IMR-90 (cell line): ENCODE data around the gene PLA2G15. TPM values are rescaled to one million over a fixed set of nuclear protein-coding genes. Genes with fewer than 3 reads are reported as not detected.
A peak's percentile ranks its signal among the peaks of the same experiment; 100 is the strongest.

Experiments used
- ATAC-seq: fragments of 200-7000 bp; cut with Tn5 transposase; 2 replicates; pipeline ENCODE4 v1.9.1; 2020; ENCODE audit warnings: low read depth, mild to moderate bottlenecking, moderate library complexity
- BruUV-seq: library from RNA; stranded (reverse); fragments of 400-500 nt; replicated peaks from 2 replicates; lab custom pipeline; 2021; lab: Mats Ljungman, UMichigan
- CTCF ChIA-PET: fragments of 300-600 bp; formaldehyde crosslinking; extraction: SDS; loops from one replicate; lab custom pipeline; 2021; ENCODE audit warnings: antibody characterized with exemption; lab: Yijun Ruan, JAX
- POLR2A ChIA-PET: fragments of 300-600 bp; sonication (Branson Sonifier 250); formaldehyde crosslinking; loops from one replicate; lab custom pipeline; 2022; ENCODE audit warnings: antibody characterized with exemption; ENCODE audit not compliant: unreplicated experiment; lab: Charles Lee
- DNase-seq: peaks from one replicate; pipeline ENCODE4 v3.0.0; 2013
- H2AFZ ChIP-seq: replicated peaks from 2 replicates; pipeline ENCODE3; 2013; ENCODE audit warnings: low read length, mild to moderate bottlenecking; ENCODE audit not compliant: poor library complexity
- H2AK5ac ChIP-seq: 2 replicates; pipeline ENCODE4 v1.6.1; 2013; ENCODE audit warnings: low read depth, low read length, inconsistent platforms
- H2AK9ac ChIP-seq: replicated peaks from 2 replicates; pipeline ENCODE3; 2013; ENCODE audit warnings: mild to moderate bottlenecking, low read depth, low read length, moderate library complexity; ENCODE audit not compliant: poor library complexity
- H2BK120ac ChIP-seq: 2 replicates; pipeline ENCODE4 v1.6.1; 2013; ENCODE audit warnings: low read depth, low read length, inconsistent platforms
- H2BK15ac ChIP-seq: 3 replicates; pipeline ENCODE4 v1.6.1; 2013; ENCODE audit warnings: low read depth, low read length, inconsistent platforms
- H2BK20ac ChIP-seq: 2 replicates; pipeline ENCODE4 v1.6.1; 2013; ENCODE audit warnings: low read depth, mild to moderate bottlenecking, inconsistent platforms, low read length, moderate library complexity
- H2BK5ac ChIP-seq: 2 replicates; pipeline ENCODE4 v1.6.1; 2013; ENCODE audit warnings: mild to moderate bottlenecking, low read depth, low read length, inconsistent platforms; ENCODE audit not compliant: poor library complexity, severe bottlenecking
- H3K14ac ChIP-seq: replicated peaks from 2 replicates; pipeline ENCODE4 v1.6.1; 2013; ENCODE audit warnings: low read depth, low read length, inconsistent platforms
- H3K18ac ChIP-seq: 2 replicates; pipeline ENCODE4 v1.6.1; 2013; ENCODE audit warnings: low read depth, low read length, control low read depth
- H3K23ac ChIP-seq: 2 replicates; pipeline ENCODE4 v1.6.1; 2013; ENCODE audit warnings: low read depth, low read length, inconsistent platforms
- H3K27ac ChIP-seq: 2 replicates; pipeline ENCODE4 v1.5.1; 2013; ENCODE audit warnings: mild to moderate bottlenecking, control low read depth, low read length; ENCODE audit not compliant: insufficient read depth
- H3K27me3 ChIP-seq: 2 replicates; pipeline ENCODE4 v1.6.1; 2013; ENCODE audit warnings: low read length; ENCODE audit not compliant: control insufficient read depth, insufficient read depth
- H3K36me3 ChIP-seq: 2 replicates; pipeline ENCODE4 v1.6.1; 2013; ENCODE audit warnings: low read length, mixed read lengths; ENCODE audit not compliant: control insufficient read depth, insufficient read depth
- H3K4ac ChIP-seq: 2 replicates; pipeline ENCODE4 v1.6.1; 2013; ENCODE audit warnings: low read depth, low read length, inconsistent platforms
- H3K4me1 ChIP-seq: 2 replicates; pipeline ENCODE4 v1.6.1; 2013; ENCODE audit warnings: low read length, mixed read lengths; ENCODE audit not compliant: control insufficient read depth, insufficient read depth
- H3K4me2 ChIP-seq: 2 replicates; pipeline ENCODE4 v1.6.1; 2013; ENCODE audit warnings: low read depth, mild to moderate bottlenecking, control low read depth, low read length, moderate library complexity
- H3K4me3 ChIP-seq: 2 replicates; pipeline ENCODE4 v1.5.1; 2013; ENCODE audit warnings: low read depth, mild to moderate bottlenecking, control low read depth, low read length, moderate library complexity; ENCODE audit not compliant: insufficient read depth
- H3K56ac ChIP-seq: 2 replicates; pipeline ENCODE4 v1.6.1; 2013; ENCODE audit warnings: low read length, inconsistent platforms; ENCODE audit not compliant: insufficient read depth; ENCODE audit errors: extremely low read depth
- H3K79me1 ChIP-seq, 2 experiments: 2 replicates each; pipeline ENCODE4 v1.6.1; 2013; ENCODE audit warnings: low read length in 2 of 2, inconsistent platforms in 1 of 2, low read depth in 1 of 2
- H3K9ac ChIP-seq: 2 replicates; pipeline ENCODE4 v1.6.1; 2013; ENCODE audit warnings: low read depth, low read length, control low read depth
- H3K9me1 ChIP-seq: 2 replicates; pipeline ENCODE4 v1.6.1; 2013; ENCODE audit warnings: low read length, inconsistent platforms; ENCODE audit not compliant: insufficient read depth
- H3K9me3 ChIP-seq: 2 replicates; pipeline ENCODE4 v1.6.1; 2013; ENCODE audit warnings: low read length; ENCODE audit not compliant: control insufficient read depth, insufficient read depth
- H4K20me1 ChIP-seq: 2 replicates; pipeline ENCODE4 v1.6.1; 2013; ENCODE audit warnings: low read length, inconsistent platforms; ENCODE audit not compliant: insufficient read depth
- H4K5ac ChIP-seq: 2 replicates; pipeline ENCODE4 v1.6.1; 2013; ENCODE audit warnings: mild to moderate bottlenecking, low read depth, low read length, control low read depth
- H4K8ac ChIP-seq, 2 experiments: 2 replicates each; pipeline ENCODE4 v1.6.1; 2013; ENCODE audit warnings: low read depth in 2 of 2, low read length in 2 of 2, control low read depth in 1 of 2, inconsistent platforms in 1 of 2
- H4K91ac ChIP-seq: 2 replicates; pipeline ENCODE4 v1.6.1; 2013; ENCODE audit warnings: low read depth, low read length, inconsistent platforms; ENCODE audit not compliant: insufficient read depth
- CEBPB ChIP-seq: IDR thresholded peaks from 2 replicates; pipeline ENCODE4 v1.6.1; 2012; ENCODE audit warnings: low read depth, low read length, improper control_type of control experiment
- FOS ChIP-seq: fragments of 150-350 bp; IDR thresholded peaks from 2 replicates; pipeline ENCODE4 v1.6.1; 2016; ENCODE audit warnings: low read depth, low read length
- MAFK ChIP-seq: IDR thresholded peaks from 2 replicates; pipeline ENCODE4 v1.6.1; 2012; ENCODE audit warnings: low read depth, low read length, improper control_type of control experiment
- MAZ ChIP-seq: IDR thresholded peaks from 2 replicates; pipeline ENCODE4 v1.6.1; 2012; ENCODE audit warnings: low read depth, mild to moderate bottlenecking, low read length, improper control_type of control experiment, moderate library complexity, borderline replicate concordance
- NFE2L2 ChIP-seq: fragments of 150-350 bp; IDR thresholded peaks from 2 replicates; pipeline ENCODE4 v1.6.1; 2016; ENCODE audit warnings: low read depth, mild to moderate bottlenecking, low read length
- POLR2A ChIP-seq: IDR thresholded peaks from 2 replicates; pipeline ENCODE4 v1.6.1; 2012; ENCODE audit warnings: mild to moderate bottlenecking, low read depth, low read length
- RCOR1 ChIP-seq: IDR thresholded peaks from 2 replicates; pipeline ENCODE4 v1.6.1; 2012; ENCODE audit warnings: mild to moderate bottlenecking, low read length, improper control_type of control experiment; ENCODE audit not compliant: insufficient replicate concordance
- RFX5 ChIP-seq: IDR thresholded peaks from 2 replicates; pipeline ENCODE4 v1.8.0; 2012; ENCODE audit warnings: low read depth, mild to moderate bottlenecking, low read length, moderate library complexity
- SMC3 ChIP-seq: fragments of 150-350 bp; IDR thresholded peaks from 2 replicates; pipeline ENCODE4 v1.6.1; 2016; ENCODE audit warnings: low read depth, mild to moderate bottlenecking, antibody characterized with exemption, low read length, moderate library complexity
- WGBS, 2 experiments: methylation state at CpG; one replicate each; pipeline versions ENCODE4 v1.1.5 to v1.1.7; 2013; ENCODE audit warnings: missing lambda C conversion rate in 2 of 2; ENCODE audit not compliant: insufficient read length in 1 of 2; ENCODE audit errors: extremely low coverage in 2 of 2; 5-methylcytosine and 5-hydroxymethylcytosine counted together
- dilution Hi-C: fragments of 300-500 bp; cut with HindIII; formaldehyde crosslinking; loops from one replicate; pipeline ENCODE4 v1.14.3; 2018; ENCODE audit warnings: low sequenced_read_pairs; ENCODE audit not compliant: unreplicated experiment
- in situ Hi-C: fragments of 300-500 bp; cut with MboI; formaldehyde crosslinking; loops from 3 replicates; pipeline ENCODE4 v1.14.3; 2019; ENCODE audit warnings: low sequenced_read_pairs, inconsistent platforms, mixed read lengths
- intact Hi-C: fragments of 100-400 bp; cut with micrococcal nuclease; formaldehyde crosslinking; loops from 2 replicates; pipeline ENCODE4 v1.10.0; 2022
- polyA plus RNA-seq, 3 experiments: library from polyadenylated mRNA; depleted of rRNA; stranded (reverse); fragments of >200 nt; gene quantifications; 2 replicates each; pipeline ENCODE4 v1.2.3, GENCODE V29; 2012; ENCODE audit warnings: low replicate concordance in 1 of 3
- total RNA-seq: library from RNA; depleted of rRNA; stranded (reverse); fragments of >200 nt; gene quantifications from 2 replicates; pipeline ENCODE4 v1.2.3, GENCODE V29; 2012
- TF ChIP-seq, protein P1 (sequence below): fragments of 150-350 bp; IDR thresholded peaks from 2 replicates; pipeline ENCODE4 v1.6.1; 2017; ENCODE audit warnings: mild to moderate bottlenecking, antibody characterized with exemption, low read length, low read depth
- TF ChIP-seq, protein P2 (sequence below): conservative IDR thresholded peaks from 2 replicates; pipeline ENCODE4 v1.5.1; 2012; ENCODE audit warnings: mild to moderate bottlenecking, low read depth, low read length, improper control_type of control experiment

PLA2G15 gene
- total and polyA plus RNA-seq, 2 of the 4 experiments (the other 2 are of a cell fraction): 19.5 to 31.7 TPM

DNA sequence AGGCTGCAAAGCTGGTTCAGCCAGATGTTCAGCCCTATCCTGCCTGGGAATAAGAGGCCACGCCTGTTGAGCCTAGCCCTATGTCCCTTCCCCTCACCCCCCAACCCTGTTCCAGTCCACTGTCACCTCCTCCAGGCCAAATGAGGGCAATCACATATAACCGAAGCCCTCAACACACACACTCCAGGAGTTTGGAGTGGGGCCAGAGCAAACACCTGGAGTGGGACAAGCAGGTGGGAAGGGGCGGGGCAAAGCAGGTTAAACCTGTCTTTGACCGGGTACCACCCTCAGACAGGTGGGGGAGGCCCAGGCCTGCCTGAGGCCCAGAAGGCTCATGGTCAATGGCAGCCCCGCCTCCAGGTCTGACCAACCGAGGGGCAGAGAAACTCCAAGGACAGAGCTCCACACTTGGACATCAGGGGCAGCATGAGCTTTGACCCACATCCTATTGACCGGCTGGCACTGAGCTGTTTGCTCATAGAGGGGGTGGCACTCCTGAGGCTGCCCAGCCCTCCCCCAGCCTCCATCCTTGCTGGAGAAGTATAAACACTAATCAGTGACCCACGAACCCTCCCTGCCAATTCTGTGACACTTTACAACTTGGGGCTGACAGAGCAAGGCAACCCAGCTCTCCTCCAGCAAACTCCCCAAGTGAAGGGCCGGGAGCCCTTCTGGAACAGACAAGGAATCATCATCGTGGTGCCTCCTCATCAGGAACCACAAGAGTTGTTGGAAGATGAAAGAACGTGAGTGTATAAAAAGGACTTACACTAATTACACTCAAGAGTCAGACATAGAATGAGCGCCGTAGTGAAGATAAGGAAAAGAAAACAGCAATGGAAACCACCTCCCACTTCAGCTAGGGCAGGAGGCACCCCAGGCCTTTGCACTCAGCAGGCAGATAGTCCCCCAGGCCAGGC, 10.7 kb upstream of the PLA2G15 start:
- H3K14ac ChIP-seq: no peak overlapping the region
- DNase-seq (no peak), ATAC-seq (no peak)
- H3K27me3 ChIP-seq: no peaks in the 10 kb centered on the region
- H3K9me3 ChIP-seq: no peaks in the 10 kb centered on the region
- no peak overlapping the region for H3K56ac ChIP-seq
- peaks cover 2 to 13% of the 10 kb centered on the region in 2 experiments; a peak in 2 of 4 replicates for H3K79me1 ChIP-seq
- in situ Hi-C loops (no loop called here), intact Hi-C loops (no loop called here), dilution Hi-C loops (no loop called here)
- H4K91ac ChIP-seq: no peak overlapping the region
- POLR2A ChIA-PET: no interaction called here
- no peak overlapping the region for H3K27ac ChIP-seq
- TF ChIP-seq MAZ: no peak
- TF ChIP-seq CEBPB: no peak
- no peak for TF ChIP-seq RCOR1
- TF ChIP-seq POLR2A: no peak
- no peak for TF ChIP-seq MAFK
- no peak for TF ChIP-seq RFX5
- TF ChIP-seq, protein P1, sequence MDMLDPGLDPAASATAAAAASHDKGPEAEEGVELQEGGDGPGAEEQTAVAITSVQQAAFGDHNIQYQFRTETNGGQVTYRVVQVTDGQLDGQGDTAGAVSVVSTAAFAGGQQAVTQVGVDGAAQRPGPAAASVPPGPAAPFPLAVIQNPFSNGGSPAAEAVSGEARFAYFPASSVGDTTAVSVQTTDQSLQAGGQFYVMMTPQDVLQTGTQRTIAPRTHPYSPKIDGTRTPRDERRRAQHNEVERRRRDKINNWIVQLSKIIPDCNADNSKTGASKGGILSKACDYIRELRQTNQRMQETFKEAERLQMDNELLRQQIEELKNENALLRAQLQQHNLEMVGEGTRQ: no peak
- TF ChIP-seq SMC3: no peak
- TF ChIP-seq, protein P2, sequence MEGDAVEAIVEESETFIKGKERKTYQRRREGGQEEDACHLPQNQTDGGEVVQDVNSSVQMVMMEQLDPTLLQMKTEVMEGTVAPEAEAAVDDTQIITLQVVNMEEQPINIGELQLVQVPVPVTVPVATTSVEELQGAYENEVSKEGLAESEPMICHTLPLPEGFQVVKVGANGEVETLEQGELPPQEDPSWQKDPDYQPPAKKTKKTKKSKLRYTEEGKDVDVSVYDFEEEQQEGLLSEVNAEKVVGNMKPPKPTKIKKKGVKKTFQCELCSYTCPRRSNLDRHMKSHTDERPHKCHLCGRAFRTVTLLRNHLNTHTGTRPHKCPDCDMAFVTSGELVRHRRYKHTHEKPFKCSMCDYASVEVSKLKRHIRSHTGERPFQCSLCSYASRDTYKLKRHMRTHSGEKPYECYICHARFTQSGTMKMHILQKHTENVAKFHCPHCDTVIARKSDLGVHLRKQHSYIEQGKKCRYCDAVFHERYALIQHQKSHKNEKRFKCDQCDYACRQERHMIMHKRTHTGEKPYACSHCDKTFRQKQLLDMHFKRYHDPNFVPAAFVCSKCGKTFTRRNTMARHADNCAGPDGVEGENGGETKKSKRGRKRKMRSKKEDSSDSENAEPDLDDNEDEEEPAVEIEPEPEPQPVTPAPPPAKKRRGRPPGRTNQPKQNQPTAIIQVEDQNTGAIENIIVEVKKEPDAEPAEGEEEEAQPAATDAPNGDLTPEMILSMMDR: no peak
- TF ChIP-seq FOS: no peak
- no peak for TF ChIP-seq NFE2L2
- H3K4me3 ChIP-seq: no peak overlapping the region
- peak overlapping the region; percentile 26 for H2AK5ac ChIP-seq
- no peak overlapping the region for H4K8ac ChIP-seq
- H3K23ac ChIP-seq: no peak overlapping the region
- H2BK5ac ChIP-seq: no peak overlapping the region
- peak overlapping the region; percentile 61 for H2AFZ ChIP-seq
- CTCF ChIA-PET: no interaction called here
- no CpG with 5 or more reads among the region's 13 CpGs for WGBS, 2 experiments
- no peak overlapping the region for H3K18ac ChIP-seq
- no peak overlapping the region for H4K5ac ChIP-seq
- H2BK15ac ChIP-seq: no peak overlapping the region; the same call in 2 of the 3 replicates
- 0 out of 2 replicates have a peak, but pooled peaks cover 2% of the 10 kb centered on the region for H4K20me1 ChIP-seq
- H2BK120ac ChIP-seq: no peak overlapping the region
- peaks cover 2% of the 10 kb centered on the region; the same call in 1 of the 2 replicates for H3K36me3 ChIP-seq
- H3K9ac ChIP-seq: no peak overlapping the region
- no TSS peak for BruUV-seq
- peaks cover 10% of the 10 kb centered on the region for H3K4me1 ChIP-seq
- H3K4ac ChIP-seq: no peak overlapping the region
- H2BK20ac ChIP-seq: no peak overlapping the region
- H3K4me2 ChIP-seq: no peak overlapping the region
- H3K9me1 ChIP-seq: peaks cover 8% of the 10 kb centered on the region
- peak overlapping the region; percentile 79 for H2AK9ac ChIP-seq
